Measurements from ENCODE around the gene TLR10. TPM values are rescaled to one million over a fixed set of nuclear protein-coding genes. Genes with fewer than 3 reads are reported as not detected.

Gene TLR10
- total RNA-seq, 6 experiments from 2014 or later: not detected

DNA sequence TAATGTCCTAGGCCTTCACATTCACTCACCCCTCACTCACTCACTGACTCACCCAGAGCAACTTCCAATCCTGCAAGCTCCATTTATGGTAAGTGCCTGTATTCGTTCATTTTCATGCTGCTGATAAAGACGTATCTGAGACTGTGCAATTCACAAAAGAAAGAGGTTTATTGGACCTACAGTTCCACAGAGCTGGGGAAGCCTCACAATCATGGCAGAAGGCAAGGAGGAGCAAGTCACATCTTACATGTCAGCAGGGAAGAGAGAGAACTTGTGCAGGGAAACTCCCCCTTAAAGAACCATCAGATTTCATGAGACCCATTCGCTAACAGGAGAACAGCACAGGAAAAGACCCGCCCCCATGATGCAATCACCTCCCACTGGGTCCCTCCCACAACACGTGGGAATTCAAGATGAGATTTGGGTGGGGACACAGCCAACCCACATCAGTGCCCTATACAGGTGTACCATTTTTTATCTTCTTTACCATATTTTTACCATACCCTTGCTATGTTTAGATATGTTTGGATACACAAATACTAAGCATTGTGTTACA is 40.0 kb upstream of the TLR10 start:
- no peak overlapping the region for H3K27ac Mint-ChIP-seq
- H3K9me3 Mint-ChIP-seq: peaks cover 5% of the 10 kb centered on the region; the same call in 1 of the 2 replicates
- peaks cover 4% of the 10 kb centered on the region; the same call in 1 of the 2 replicates for H3K36me3 Mint-ChIP-seq (ENCODE audit: low read depth)
- TF ChIP-seq, protein P1, sequence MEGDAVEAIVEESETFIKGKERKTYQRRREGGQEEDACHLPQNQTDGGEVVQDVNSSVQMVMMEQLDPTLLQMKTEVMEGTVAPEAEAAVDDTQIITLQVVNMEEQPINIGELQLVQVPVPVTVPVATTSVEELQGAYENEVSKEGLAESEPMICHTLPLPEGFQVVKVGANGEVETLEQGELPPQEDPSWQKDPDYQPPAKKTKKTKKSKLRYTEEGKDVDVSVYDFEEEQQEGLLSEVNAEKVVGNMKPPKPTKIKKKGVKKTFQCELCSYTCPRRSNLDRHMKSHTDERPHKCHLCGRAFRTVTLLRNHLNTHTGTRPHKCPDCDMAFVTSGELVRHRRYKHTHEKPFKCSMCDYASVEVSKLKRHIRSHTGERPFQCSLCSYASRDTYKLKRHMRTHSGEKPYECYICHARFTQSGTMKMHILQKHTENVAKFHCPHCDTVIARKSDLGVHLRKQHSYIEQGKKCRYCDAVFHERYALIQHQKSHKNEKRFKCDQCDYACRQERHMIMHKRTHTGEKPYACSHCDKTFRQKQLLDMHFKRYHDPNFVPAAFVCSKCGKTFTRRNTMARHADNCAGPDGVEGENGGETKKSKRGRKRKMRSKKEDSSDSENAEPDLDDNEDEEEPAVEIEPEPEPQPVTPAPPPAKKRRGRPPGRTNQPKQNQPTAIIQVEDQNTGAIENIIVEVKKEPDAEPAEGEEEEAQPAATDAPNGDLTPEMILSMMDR (IDR thresholded peaks at IDR 0.05): no peak
- H3K4me3 Mint-ChIP-seq: no peak overlapping the region
- no peaks in the 10 kb centered on the region; the same call in 1 of the 2 replicates for H3K4me1 Mint-ChIP-seq (ENCODE audit: low read depth)
- peaks cover 21% of the 10 kb centered on the region for H3K27me3 Mint-ChIP-seq (ENCODE audit: insufficient read depth)
- DNase-seq: no peak

DNA sequence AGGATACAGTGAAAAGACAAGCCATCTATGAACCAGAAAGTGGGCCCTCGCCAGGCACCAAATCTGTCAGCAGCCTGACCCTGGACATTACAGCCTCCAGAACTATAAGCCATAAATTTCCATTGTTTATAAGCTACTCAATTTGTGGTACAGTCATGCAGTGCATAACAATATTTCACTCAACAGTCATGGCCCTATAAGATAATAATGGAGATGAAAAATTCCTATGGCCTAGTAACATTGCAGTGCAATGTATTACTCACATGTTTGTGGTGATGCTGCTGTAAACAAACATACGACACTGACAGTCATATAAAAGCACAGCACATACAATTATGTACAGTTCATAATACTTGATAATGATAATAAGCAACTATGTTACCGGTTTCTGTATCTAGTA is 38.9 kb upstream of the TLR10 start:
- Mint-ChIP-seq H3K36me3 (ENCODE audit: low read depth) (peaks cover 4% of the 10 kb centered on the region; the same call in 1 of the 2 replicates), H3K4me1 (ENCODE audit: low read depth) (no peaks in the 10 kb centered on the region; the same call in 1 of the 2 replicates), H3K9me3 (peaks cover 5% of the 10 kb centered on the region; the same call in 1 of the 2 replicates), H3K27me3 (ENCODE audit: insufficient read depth) (peaks cover 21% of the 10 kb centered on the region), H3K27ac (no peak overlapping the region), H3K4me3 (no peak overlapping the region)
- TF ChIP-seq, protein P1 (IDR thresholded peaks at IDR 0.05): no peak
- DNase-seq: peak; percentile 29

DNA sequence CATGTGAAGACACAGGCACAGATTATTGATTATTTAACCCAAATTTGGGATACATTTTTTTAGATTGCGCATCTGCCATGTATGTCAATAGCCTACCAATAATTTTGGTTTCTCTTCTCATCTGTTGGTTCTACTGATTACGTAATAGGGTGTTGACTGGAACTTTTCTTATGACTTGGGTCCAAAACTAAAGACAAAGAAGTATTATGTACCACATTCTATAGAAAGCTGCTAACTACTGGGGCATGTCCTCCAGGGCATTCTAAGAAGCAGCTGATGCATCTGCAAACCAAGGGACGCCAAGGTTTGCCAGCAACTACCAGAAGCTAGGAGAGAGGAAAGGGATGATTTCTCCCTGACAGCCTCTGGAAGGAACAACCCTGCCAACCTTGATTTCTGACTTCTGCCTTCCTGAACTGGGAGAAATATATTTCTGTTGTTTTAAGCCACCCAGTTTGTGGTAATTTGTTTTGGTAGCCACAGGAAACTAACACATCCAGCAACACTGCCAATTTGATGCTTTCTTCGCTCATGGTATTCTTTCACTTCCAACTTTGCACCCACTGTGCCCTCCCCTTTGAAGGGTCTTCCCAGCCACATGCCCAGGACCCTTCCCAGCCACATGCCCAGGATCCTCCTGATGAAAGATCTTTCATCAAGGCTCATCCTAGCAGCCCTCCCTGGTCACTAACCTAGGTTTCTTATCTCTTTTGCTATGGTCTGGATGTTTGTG is 37.7 kb upstream of the TLR10 start:
- H3K9me3 Mint-ChIP-seq: peaks cover 5% of the 10 kb centered on the region; the same call in 1 of the 2 replicates
- no peak overlapping the region for H3K4me3 Mint-ChIP-seq
- H3K4me1 Mint-ChIP-seq (ENCODE audit: low read depth): no peaks in the 10 kb centered on the region; the same call in 1 of the 2 replicates
- H3K27me3 Mint-ChIP-seq (ENCODE audit: insufficient read depth): peaks cover 20% of the 10 kb centered on the region
- no peak for DNase-seq
- TF ChIP-seq, protein P1 (IDR thresholded peaks at IDR 0.05): no peak
- no peak overlapping the region for H3K27ac Mint-ChIP-seq
- H3K36me3 Mint-ChIP-seq (ENCODE audit: low read depth): peaks cover 4% of the 10 kb centered on the region; the same call in 1 of the 2 replicates

DNA sequence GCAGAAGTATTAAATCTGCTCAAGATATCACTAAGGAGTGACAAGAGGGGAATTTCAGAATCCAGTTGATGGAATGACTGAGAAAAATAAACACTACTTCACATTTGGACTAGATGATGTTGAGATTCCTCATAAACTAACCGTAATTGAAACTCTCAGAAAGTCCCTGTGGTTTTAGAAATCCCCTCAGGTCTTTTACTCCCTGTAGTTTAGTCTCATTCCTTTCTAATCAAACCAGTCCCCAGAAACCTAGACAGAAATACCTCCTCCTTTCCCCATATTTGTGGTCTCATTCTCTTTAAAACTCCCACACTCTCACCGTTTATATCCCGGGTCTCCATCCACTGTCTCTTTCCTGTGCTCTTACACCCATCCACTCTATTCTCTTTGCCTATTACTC is 36.8 kb upstream of the TLR10 start:
- peaks cover 4% of the 10 kb centered on the region; the same call in 1 of the 2 replicates for H3K36me3 Mint-ChIP-seq (ENCODE audit: low read depth)
- H3K27ac Mint-ChIP-seq: no peak overlapping the region
- no peak overlapping the region for H3K4me3 Mint-ChIP-seq
- peaks cover 5% of the 10 kb centered on the region; the same call in 1 of the 2 replicates for H3K9me3 Mint-ChIP-seq
- H3K27me3 Mint-ChIP-seq (ENCODE audit: insufficient read depth): peaks cover 24% of the 10 kb centered on the region
- TF ChIP-seq, protein P1 (IDR thresholded peaks at IDR 0.05): no peak
- no peak for DNase-seq
- H3K4me1 Mint-ChIP-seq (ENCODE audit: low read depth): no peaks in the 10 kb centered on the region; the same call in 1 of the 2 replicates

DNA sequence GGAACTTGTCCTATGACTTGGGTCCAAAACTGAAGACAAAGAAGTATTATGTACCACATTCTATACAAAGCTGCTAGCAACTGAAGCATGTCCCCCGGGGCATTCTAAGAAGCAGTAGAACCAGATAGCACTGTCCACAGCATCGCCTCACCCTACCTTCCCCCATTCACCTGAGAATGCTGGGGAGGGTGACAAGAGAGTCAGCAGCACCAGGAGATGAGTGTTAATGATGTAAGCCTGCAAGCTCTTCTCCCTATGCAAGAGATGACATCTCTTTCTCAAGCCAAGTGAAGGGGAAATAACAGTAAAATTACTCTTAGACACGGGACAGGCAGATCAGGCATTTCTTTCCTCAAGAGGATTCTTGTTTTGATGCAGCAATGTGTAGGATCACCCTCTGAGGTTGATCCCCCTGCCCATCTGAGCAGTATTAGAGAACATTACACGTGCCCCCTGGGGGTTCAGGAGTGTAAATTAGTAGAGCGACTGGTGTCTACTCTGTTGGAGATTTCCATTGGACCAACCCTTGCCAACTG is 35.7 kb upstream of the TLR10 start:
- H3K4me3 Mint-ChIP-seq: no peak overlapping the region
- H3K27me3 Mint-ChIP-seq (ENCODE audit: insufficient read depth): peaks cover 26% of the 10 kb centered on the region

More for the DNA sequence above, 35.7 kb upstream of the TLR10 start:
- Mint-ChIP-seq H3K27ac (no peak overlapping the region), H3K4me1 (ENCODE audit: low read depth) (no peaks in the 10 kb centered on the region), H3K36me3 (ENCODE audit: low read depth) (peaks cover 4% of the 10 kb centered on the region; the same call in 1 of the 2 replicates), H3K9me3 (peaks cover 5% of the 10 kb centered on the region; the same call in 1 of the 2 replicates)
- TF ChIP-seq, protein P1 (IDR thresholded peaks at IDR 0.05): no peak
- no peak for DNase-seq

All from HFFc6 (cell line).